ENCODE data around the gene MPV17.

DNA sequence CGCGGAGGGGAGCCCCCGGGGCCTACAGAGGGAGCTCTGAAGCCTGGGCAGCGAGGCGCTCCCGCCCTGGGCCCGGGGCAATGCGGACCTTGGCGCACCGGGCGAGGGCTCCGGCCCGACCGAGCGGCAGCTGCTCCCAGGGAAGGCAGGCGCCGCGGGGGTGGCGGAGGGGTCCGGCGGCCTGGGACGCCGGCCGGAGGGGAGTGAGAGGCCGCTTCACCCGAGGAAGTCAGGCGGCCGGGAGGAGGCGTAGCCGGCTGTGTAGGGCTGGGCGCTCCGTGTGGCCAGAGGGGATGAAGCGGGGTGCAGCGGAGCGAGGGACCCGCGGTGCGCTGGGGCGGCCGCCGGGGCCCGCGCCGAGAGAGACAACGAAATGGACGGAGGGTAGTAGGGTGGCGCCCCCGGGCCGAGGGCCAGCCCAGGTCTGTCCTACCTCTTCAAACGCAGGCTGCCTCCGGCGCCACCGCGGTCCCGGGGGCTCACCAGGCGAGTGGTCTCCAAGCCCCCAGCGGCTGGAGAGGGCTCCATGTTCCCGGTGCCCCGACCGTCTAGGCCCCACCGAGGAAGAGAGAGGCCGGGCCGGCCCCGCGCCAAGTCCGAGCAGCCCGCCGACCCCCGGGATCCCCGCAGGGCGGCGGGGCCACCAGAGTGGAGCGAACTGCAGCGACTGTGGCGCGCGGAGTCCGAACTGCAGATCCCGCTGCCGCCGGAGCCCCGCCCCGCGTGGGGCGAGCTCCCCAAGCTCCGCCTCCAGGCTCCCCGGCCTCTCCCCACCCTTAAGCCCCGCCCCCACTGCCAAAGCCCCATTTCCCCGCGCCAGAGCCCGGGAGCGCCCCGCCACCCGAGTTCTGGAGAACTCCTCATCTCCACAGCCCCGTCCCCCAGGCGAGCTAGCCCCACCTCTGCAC lies 60.3 kb downstream of the MPV17 start, which contains the start of gene SLC30A3:
- TF ChIP-seq EZH2 (IDR thresholded peaks at IDR 0.05) (peak; percentile 85), EZH2phosphoT487 (IDR thresholded peaks at IDR 0.05) (peak; percentile 68)
- TF ChIP-seq, protein P1, sequence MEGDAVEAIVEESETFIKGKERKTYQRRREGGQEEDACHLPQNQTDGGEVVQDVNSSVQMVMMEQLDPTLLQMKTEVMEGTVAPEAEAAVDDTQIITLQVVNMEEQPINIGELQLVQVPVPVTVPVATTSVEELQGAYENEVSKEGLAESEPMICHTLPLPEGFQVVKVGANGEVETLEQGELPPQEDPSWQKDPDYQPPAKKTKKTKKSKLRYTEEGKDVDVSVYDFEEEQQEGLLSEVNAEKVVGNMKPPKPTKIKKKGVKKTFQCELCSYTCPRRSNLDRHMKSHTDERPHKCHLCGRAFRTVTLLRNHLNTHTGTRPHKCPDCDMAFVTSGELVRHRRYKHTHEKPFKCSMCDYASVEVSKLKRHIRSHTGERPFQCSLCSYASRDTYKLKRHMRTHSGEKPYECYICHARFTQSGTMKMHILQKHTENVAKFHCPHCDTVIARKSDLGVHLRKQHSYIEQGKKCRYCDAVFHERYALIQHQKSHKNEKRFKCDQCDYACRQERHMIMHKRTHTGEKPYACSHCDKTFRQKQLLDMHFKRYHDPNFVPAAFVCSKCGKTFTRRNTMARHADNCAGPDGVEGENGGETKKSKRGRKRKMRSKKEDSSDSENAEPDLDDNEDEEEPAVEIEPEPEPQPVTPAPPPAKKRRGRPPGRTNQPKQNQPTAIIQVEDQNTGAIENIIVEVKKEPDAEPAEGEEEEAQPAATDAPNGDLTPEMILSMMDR (IDR thresholded peaks at IDR 0.05) = peak; percentile 3
